Stimulated activated CD4-positive, alpha-beta T cell treated with anti-CD3 and anti-CD28 coated beads, Interleukin-2, amount 100 ng/mL, for 24 hours (primary cell): ENCODE results near the gene CTRB1.
A peak's percentile ranks its signal among the peaks of the same experiment; 100 is the strongest.

Source experiments
- DNase-seq, 2 donors: peaks; one replicate each; pipeline ENCODE4 v3.0.0-alpha.2; 2020

Gene CTRB1

DNA sequence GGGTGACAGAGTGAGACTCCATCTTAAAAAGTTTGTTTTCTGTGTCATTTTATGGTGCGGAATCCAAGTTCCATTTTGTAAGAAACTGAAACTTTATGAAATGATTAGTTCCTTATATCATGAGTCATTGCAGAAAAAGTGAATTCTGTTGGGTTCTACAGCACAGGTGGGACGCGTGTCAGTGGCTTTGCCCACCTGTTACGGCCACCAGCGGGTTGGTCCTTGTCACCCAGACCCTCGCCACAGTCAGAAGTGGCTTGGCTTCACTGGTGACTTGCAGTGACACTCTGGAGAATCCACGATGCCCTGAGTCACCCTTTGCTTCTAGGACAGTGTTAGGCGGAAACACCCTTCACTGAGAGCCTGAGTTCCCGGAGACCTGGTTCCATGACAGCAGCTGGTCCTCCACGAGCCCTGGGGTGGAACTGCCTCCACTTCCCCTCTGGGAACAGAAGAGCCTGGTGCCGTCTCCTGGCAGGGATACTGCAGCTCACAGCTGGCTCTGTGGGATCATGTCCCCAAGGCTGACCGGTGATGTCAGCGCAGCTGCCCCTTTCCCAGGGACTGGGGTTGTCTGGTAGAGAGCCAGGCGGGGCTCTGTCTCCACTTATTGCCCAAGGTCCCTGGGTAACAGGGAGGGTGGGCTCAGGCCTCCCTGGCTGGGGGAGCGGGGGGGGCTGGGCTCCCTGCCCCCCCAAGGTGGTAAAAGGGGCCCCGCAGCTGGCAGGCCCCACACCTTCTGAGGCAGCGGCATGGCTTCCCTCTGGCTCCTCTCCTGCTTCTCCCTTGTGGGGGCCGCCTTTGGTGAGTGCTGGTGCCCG, at the start of gene CTRB1:
CTRB1 (plus strand) TSS at position 733 of the 821 bp plus-strand sequence; CDS start at position 753, 20 bp downstream.
- peak in 1 of 2 donors; percentile 18 for DNase-seq

DNA sequence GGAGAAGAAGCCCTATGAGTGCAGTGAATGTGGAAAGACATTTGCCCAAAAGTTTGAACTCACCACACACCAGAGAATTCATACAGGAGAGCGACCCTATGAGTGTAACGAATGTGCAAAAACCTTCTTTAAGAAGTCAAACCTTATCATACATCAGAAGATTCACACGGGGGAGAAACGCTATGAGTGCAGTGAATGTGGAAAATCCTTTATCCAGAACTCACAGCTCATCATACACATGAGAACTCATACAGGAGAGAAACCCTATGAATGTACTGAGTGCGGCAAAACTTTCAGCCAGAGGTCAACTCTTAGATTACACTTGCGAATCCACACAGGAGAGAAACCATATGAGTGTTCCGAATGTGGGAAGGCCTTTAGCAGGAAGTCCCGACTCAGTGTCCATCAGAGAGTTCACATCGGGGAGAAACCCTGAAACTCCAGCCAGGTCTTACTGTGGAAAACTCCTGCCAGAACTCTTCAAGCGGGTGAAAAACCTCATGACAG, 48.8 kb upstream of the CTRB1 start:
- DNase-seq, result no peak

DNA sequence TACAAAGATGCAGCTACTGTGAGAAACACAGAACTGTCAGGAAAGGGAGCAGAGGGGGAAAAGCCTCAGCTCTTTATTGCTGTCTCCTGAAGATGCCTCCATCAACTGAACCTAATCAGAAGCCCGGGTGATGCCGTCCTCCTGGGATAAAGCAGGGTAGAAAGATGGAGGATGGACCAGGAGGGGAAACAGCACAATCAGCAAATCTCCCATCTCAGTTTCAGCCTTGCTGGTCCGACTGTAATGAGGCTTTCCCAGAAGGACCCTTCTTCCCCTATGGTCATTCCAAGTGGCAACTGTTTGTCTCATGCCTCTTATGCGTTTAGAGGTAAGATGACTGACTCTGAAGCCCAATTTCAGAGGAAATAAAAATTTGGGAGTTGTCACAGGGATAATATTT, 46.2 kb upstream of the CTRB1 start:
- DNase-seq, result no peak

DNA sequence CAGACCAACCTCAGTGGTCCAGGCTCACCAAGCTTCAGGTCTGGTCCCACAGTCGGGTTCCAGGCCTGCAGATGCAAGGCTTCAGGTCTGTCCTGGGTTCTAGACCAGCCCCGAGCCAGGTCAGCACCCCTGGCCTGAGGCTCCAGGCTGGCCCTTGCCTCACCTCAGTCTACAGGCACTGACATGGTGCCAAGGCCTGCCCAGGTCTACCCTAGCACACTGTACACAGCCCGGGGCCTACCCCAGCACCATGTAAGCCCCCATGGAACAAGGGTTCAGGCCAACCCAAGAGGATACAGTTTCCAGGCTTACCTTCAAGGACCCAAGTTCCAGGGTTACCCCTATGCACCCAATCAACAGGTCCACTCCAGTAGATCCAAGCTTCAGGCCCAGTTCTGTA, 43.7 kb upstream of the CTRB1 start:
- no peak for DNase-seq

DNA sequence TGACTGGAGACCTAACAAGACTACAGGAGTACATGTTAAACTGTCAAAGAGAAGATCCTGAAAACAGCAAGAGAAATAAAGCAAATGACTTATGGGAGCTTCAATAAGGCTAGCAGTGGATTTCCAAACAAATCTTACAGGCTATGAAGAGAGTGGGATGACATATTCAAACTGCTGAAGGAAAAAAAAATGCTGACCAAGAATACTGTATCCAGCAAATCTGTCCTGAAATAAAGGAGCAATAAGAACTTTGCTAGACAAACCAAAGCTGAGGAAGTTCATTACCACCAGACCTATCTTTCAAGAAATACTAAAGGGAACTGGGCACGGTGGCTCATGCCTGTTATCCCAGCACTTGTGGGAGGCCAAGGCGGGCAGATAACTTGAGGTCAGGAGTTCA, 41.9 kb upstream of the CTRB1 start:
- no peak for DNase-seq

DNA sequence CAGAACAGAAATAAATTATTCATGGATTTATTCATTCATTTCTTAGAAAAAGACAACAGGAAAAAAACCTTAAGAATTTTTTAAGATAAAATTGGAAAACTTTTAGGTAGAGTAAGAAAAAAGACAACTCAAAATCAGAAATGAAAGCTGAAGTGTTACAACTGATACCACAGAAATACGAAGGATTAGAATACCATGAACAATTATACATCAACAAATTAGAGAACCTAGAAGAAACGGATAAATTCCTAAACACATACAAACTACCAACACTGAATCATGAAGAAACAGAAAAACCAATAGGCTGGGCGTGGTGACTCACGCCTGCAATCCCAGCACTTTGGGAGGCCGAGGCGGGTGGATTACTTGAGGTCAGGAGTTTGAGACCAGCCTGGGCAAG, 39.6 kb upstream of the CTRB1 start:
- no peak for DNase-seq

DNA sequence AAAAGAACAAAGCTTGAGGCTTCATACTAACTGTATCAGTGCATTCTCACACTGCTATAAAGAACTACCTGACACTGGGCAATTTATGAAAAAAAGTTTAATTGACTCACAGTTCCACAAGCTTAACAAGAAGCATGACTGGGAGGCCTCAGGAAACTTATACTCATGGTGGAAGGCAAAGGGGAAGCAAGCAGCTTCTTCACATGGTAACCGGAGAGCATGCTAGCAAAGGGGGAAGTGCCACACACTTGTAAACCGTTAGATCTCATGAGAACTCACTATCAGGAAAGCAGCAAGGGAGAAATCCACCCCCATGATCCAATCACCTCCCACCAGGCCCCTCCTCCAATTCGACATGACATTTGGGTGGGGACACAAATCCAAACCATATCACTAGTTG, 37.2 kb upstream of the CTRB1 start:
- no peak for DNase-seq

DNA sequence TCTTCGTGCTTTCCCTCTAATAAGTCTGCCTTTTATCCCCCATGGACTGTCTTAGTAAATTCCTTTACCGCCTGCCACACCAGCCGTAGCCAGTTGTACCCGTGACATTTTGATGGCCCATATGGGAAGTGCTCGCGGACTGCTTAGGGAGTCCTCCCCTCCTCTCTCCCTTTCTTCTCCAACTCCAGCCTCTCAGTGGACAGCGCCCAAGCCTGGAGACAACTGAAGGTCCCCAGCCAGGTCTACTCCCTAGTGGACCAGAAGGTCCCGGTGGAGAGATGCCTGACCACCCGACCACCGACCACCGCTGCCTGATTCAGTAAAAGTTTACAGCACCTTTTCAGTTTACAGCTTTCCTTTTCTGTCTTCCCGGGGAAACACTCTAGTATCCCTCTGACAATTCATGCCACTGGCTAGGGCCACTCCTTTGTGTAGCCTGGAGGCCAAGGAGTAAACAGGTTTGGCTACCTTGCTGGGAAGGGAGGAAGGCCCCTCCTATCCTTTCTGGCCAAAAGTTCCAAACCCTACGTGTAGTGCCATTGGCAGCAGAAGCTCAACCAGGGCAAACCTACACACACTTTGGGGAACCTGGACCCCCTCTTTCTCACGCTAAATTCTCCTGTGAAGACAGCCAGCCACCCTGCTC, 29.8 kb upstream of the CTRB1 start:
- DNase-seq, result no peak

DNA sequence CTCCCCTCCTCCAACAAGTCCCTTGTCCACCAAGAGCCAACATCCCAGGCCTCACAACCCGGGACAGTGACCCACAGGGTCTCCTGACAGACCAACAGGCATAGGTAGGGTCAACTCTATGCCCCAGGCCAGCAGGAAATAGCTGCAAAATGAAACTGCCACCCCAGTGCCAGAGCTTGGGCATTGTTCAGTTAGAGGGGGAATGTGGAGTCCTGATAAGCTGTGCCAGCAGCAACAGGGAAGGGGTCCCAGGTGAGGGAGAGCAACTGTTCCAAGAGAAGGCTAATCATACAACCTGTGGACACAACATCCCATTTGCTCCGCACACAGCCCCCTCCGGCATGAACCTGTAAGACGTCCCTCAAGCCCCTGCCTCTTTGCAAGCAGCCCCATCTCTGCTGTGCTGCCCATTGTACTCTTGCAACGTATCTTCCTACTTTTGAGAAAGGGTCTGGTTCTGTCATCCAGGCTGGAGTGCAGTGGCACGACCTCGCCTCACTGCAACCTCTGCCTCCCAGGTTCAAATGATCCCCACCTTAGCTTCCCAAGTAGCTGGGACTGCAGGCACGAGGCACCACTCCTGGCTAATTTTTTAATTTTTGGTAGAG, 29.0 kb upstream of the CTRB1 start:
- no peak for DNase-seq

DNA sequence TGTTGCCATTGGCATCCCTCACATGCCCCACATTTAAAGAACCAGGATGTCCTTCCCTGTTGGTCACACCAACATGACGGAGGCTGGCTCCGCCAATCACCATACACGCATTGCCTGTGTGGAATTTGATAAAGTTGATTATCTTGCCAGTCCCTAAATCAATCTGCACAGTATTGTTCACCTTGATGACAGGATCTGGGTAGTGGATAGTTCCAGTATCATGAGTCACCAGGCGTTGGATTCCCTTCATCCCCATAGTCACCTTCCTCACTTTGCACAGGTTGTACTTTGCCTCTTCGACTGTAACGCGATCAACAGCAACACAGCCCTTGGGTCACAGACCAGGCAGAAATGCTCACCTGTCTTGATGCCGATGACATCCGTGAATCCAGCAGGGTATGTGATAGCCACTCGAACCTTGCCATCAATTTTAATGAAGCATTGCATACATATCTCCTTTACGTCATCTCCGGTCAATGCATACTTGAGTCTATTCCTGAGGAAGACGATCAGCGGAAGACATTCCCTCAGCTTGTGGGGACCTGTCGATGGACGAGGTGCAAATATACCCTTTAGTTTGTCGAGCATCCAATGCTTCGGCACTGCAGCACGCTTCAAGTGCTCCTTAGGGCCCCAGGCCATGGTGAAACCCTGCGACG, 26.1 kb upstream of the CTRB1 start:
- DNase-seq, result no peak

GRCh38 chr16:75193265-75193650, 25.5 kb upstream of the CTRB1 start:
- no peak for DNase-seq

DNA sequence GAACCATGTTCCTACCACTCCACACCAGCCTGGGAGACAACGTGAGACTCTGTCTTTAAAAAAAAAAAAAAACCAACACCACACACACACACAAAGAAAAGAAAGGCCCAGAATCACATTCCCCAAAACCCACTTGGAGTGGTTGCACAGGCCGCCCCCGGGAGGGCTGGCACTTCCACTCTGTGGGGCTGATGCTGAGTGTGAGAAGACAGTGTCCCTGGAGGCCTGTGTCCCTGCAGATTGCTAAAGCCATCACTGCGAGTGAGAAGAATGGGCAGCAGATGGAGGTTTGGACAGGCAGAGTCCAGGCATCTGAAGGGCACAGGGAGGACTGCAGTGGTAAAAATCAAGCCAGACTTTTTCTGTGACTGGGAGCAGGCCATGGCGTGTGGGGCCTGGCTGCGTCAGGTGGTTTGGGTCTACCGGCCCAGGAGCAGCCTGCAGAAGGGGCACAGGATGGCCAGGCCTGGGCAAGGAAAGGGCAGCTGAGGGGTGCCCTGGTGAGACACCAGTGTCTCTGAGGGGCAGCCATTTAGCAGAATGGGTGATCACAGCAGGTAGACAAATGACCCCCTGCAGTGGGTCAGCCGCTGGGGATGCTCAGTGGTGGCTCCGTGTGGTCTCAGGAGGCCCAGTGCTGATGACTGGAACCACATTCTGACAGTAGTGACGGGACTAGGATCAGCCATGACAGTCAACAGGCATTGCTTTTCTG, 24.9 kb upstream of the CTRB1 start:
- DNase-seq, result no peak

- no peak for DNase-seq
Measured at GRCh38 chr16:75195811-75196790, 22.7 kb upstream of the CTRB1 start.

- no peak for DNase-seq
Measured at GRCh38 chr16:75196836-75197235, 22.0 kb upstream of the CTRB1 start.

DNA sequence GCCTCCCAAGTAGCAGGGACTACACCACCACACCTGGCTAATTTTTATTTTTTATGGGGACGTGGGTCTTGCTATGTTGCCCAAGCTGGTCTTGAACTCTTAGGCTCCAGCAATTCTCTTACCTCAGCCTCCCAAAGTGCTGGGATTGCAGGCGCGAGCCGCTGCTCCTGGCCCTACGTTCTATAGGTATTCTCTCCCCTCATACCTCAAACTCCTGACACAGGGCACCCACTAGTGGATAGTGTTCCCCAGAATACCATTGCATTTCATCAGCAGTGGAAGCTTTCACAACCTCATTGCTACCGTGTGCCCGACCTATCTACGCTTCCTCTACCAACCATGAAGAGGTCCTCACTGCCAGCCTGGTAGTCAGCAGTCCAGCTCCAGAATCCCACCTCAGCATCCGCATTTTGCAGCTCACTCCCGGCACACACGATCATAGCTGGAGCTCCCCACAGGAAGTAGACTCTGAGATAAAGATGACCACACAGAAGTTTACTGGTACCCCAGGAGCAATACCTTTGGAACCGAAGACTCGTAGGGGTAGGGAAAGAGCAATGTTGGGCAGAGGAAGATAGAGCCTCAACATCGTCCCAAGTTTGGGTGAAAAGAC, 21.2 kb upstream of the CTRB1 start:
- DNase-seq, result no peak

- no peak for DNase-seq
Measured at GRCh38 chr16:75198135-75198600, 20.6 kb upstream of the CTRB1 start.

DNA sequence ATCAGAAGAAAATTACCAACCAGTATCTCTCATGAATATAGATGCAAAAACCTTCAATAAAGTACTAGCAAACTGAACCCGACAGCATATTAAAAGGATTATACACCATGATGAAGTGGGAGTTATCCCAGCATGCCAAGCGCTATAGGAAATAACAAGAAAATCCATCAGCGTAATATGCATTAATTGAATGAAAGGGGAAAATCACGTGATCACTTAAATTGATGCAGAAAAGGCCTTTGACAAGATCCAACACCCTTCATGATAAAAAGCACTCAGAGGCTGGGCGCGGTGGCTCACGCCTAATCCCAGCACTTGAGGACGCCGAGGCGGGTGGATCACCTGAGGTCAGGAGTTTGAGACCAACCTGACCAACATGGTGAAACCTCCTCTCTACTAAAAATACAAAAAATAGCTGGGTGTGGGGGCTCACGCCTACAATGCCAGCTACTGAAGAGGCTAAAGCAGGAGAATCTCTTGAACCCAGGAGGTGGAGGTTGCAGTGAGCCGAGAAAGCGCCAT, 16.7 kb upstream of the CTRB1 start:
- no peak for DNase-seq

DNA sequence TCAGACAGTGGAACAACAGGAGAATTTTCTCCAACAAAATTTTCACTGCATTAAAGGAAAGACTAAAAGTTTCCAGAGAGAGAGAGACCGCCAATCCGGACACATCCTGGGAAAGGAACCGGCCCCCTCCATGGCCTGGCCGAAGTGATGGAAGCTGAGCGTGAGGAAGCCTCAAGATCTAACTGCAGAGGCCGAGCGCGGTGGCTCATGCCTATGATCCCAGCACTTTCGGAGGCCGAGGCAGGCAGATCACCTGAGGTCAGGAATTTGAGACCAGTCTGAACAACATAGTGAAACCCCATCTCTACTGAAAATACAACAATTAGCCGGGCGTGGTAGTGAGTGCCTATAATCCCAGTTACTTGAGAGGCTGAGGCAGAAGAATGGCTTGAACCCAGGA, 15.7 kb upstream of the CTRB1 start:
- DNase-seq, result no peak

DNA sequence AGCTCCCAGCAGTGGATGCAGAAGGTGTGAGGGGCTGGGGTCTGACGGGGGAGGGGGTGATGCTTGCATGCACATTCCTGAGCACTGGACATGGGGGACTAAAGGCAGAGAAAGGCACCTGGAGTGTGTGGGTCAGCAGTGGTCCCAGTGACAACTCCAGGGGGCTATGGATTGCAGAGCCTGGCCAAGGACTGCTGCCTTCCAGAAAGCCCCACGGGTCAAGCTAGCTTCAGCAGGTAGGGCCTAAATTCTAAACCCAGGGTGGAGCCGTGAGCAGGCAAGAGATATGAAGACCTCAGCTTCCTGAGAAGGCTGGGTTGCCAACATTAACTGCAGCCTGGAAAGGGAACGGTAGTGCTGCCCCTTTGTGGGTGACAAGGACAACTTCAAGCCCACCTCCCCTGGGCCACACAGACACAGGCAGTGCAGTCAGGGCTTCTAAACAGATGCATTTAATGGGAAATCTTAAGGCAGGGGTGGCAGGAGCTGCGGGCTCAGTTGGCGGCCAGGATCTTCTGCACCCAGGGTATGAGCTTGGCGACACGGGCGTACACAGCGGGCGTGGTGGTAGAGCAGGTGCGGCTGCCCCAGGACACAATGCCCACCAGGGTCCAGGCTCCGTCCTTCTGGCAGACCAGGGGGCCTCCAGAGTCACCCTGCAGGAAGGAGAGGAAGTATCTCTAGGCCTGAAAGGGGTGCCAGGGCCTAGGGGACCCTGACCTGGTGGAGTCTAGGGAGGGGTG, 14.9 kb upstream of the CTRB1 start:
- DNase-seq, result no peak

DNA sequence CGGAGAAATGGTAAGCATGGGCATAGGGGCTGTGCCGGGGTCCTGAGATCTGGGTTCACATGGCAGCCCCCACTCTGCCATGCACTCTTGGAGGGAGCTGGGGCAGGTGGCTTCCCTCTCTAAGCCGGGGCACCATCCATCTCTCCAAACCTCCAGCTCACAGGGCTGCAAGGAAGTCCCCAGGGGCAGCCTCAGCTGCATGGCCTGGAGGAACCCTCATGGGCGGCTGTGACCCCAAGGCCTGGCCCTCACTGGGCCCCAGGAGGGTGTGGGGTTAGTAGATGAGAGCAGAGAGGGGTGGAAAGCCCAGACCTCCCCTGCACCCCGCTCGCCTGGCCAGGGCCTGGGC, 14.4 kb upstream of the CTRB1 start:
- DNase-seq, result no peak
